Osteoblast (primary cell): ENCODE measurements around the gene BICD2. TPM values are rescaled to one million over a fixed set of nuclear protein-coding genes. Genes with fewer than 3 reads are reported as not detected.
A peak's percentile ranks its signal among the peaks of the same experiment; 100 is the strongest.

Source experiments
- DNase-seq: peaks from one replicate; pipeline ENCODE4 v3.0.0; 2011; ENCODE audit warnings: low spot score, mixed read lengths; ENCODE audit not compliant: insufficient read length; ENCODE audit errors: missing footprints
- H2AFZ ChIP-seq: 2 replicates; pipeline ENCODE4 v1.6.0; 2011; ENCODE audit warnings: mild to moderate bottlenecking, low read length
- H3K27ac ChIP-seq: 2 replicates; pipeline ENCODE4 v1.5.1; 2011; ENCODE audit warnings: mild to moderate bottlenecking, low read depth, low read length, moderate library complexity
- H3K27me3 ChIP-seq: 2 replicates; pipeline ENCODE4 v1.6.0; 2012; ENCODE audit warnings: mild to moderate bottlenecking, control low read depth, inconsistent platforms, low read length, moderate library complexity; ENCODE audit not compliant: insufficient read depth
- H3K36me3 ChIP-seq: 2 replicates; pipeline ENCODE4 v1.5.1; 2011; ENCODE audit warnings: mild to moderate bottlenecking, low read length, control low read depth, moderate library complexity; ENCODE audit not compliant: insufficient read depth
- H3K4me1 ChIP-seq: 2 replicates; pipeline ENCODE4 v1.5.1; 2011; ENCODE audit warnings: mild to moderate bottlenecking, low read length, control low read depth, moderate library complexity; ENCODE audit not compliant: insufficient read depth
- H3K4me2 ChIP-seq: 2 replicates; pipeline ENCODE4 v1.6.0; 2011; ENCODE audit warnings: mild to moderate bottlenecking, low read length; ENCODE audit not compliant: insufficient read depth
- H3K4me3 ChIP-seq: fragments of 200-600 bp; sonication (generic); 3 replicates; pipeline ENCODE4 v1.5.1; 2012; ENCODE audit warnings: mild to moderate bottlenecking, low read length, inconsistent platforms; ENCODE audit not compliant: insufficient read depth
- H3K79me2 ChIP-seq: 2 replicates; pipeline ENCODE4 v1.6.0; 2012; ENCODE audit warnings: mild to moderate bottlenecking, low read length, control low read depth, inconsistent platforms; ENCODE audit not compliant: insufficient read depth
- H3K9me3 ChIP-seq: 2 replicates; pipeline ENCODE4 v1.5.1; 2011; ENCODE audit warnings: low read depth, low read length, control low read depth
- H4K20me1 ChIP-seq: 2 replicates; pipeline ENCODE4 v1.6.0; 2012; ENCODE audit warnings: mild to moderate bottlenecking, low read length, control low read depth; ENCODE audit not compliant: insufficient read depth
- total RNA-seq: library from RNA; depleted of rRNA; stranded (reverse); fragments of >200 nt; gene quantifications from 2 replicates; pipeline ENCODE4 v1.2.3, GENCODE V29; 2012
- TF ChIP-seq, protein P1 (sequence below): IDR thresholded peaks from 2 replicates; pipeline ENCODE4 v1.5.1; 2011; ENCODE audit warnings: mild to moderate bottlenecking, low read depth, low read length, moderate library complexity; ENCODE audit errors: extremely low read depth

BICD2 gene
- total RNA-seq, 1 donor = 31.8 TPM

DNA sequence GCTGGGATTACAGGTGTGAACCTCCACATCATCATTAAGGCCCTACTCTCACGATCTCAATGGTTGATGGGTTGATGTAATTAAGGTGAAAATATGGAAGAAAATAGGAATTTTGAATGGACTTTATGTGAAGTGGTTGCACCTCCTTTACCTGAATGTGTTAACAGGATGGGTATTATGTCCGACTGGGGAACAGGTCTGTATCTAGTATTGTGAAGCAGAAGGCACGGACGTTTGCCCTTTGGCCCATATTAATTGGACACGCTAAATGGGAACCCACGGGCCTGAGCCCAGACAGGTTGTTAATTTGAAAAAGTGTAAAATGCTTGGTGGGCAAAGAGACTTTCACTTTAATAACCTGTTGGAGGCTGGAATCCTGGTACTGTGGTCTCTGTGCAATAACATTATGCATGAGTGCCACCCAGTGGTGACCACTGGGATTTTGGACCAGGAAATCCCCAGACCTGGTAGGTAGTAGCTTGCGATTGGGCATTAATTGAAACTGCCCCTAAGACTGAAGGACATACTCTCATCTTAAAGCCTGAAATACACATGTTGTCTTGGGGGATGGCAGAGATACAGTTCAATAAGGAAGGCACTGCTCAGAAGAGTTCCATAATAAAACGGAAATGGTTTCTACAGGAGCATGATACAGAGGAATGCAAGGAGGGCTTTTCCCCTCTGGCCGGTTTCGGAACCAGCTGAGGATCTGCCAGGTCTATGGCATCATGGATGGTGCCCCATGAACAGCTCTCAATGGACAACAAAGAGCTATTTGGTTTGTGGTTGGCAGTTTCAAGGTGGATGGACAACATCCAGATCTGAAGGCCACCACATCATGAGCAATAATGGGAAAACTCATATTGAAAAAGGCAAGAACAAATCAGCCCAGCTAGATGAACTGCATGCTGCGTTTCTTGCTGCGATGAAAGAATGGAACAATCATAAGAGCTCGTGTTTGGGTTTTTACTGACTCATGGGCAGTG, 26.2 kb upstream of the BICD2 start:
- H3K27ac ChIP-seq = no peak overlapping the region
- H3K4me3 ChIP-seq = peak overlapping the region; percentile 23
- no peaks in the 10 kb centered on the region for H3K36me3 ChIP-seq
- peaks cover 15% of the 10 kb centered on the region for H3K27me3 ChIP-seq
- H2AFZ ChIP-seq = peak overlapping the region; percentile 35
- no peaks in the 10 kb centered on the region for H3K9me3 ChIP-seq
- TF ChIP-seq, protein P1, sequence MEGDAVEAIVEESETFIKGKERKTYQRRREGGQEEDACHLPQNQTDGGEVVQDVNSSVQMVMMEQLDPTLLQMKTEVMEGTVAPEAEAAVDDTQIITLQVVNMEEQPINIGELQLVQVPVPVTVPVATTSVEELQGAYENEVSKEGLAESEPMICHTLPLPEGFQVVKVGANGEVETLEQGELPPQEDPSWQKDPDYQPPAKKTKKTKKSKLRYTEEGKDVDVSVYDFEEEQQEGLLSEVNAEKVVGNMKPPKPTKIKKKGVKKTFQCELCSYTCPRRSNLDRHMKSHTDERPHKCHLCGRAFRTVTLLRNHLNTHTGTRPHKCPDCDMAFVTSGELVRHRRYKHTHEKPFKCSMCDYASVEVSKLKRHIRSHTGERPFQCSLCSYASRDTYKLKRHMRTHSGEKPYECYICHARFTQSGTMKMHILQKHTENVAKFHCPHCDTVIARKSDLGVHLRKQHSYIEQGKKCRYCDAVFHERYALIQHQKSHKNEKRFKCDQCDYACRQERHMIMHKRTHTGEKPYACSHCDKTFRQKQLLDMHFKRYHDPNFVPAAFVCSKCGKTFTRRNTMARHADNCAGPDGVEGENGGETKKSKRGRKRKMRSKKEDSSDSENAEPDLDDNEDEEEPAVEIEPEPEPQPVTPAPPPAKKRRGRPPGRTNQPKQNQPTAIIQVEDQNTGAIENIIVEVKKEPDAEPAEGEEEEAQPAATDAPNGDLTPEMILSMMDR = peak; percentile 88
- no peaks in the 10 kb centered on the region for H3K4me1 ChIP-seq
- H4K20me1 ChIP-seq = no peaks in the 10 kb centered on the region
- H3K79me2 ChIP-seq = no peaks in the 10 kb centered on the region
- H3K4me2 ChIP-seq = peak overlapping the region; percentile 56
- DNase-seq = peak; percentile 89

DNA sequence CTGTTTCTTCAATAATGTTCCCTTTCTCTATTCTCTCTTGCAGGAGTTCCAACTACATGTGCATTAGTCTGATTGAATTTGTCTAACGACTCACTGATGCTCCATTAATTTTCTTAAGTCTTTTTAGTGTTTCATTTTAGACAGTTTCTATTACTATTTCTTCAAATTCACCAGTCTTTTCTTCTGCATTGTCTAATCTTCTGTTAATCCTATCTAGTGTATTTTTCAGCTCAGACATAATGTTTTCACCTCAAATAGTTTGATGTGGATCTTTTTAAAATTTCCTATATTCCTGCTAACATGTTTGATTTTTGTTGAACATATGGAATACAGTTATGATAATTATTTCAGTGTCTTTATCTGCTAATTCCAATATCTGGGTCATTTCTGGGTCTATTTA, 21.7 kb upstream of the BICD2 start:
- Histone ChIP-seq H3K27me3 (peaks cover 12% of the 10 kb centered on the region), H3K4me1 (no peaks in the 10 kb centered on the region), H4K20me1 (no peaks in the 10 kb centered on the region), H3K4me2 (no peak overlapping the region), H3K36me3 (no peaks in the 10 kb centered on the region), H3K79me2 (no peaks in the 10 kb centered on the region), H3K9me3 (no peaks in the 10 kb centered on the region), H3K27ac (no peak overlapping the region), H3K4me3 (no peak overlapping the region), H2AFZ (no peak overlapping the region)
- no peak for DNase-seq
- TF ChIP-seq, protein P1 = no peak

DNA sequence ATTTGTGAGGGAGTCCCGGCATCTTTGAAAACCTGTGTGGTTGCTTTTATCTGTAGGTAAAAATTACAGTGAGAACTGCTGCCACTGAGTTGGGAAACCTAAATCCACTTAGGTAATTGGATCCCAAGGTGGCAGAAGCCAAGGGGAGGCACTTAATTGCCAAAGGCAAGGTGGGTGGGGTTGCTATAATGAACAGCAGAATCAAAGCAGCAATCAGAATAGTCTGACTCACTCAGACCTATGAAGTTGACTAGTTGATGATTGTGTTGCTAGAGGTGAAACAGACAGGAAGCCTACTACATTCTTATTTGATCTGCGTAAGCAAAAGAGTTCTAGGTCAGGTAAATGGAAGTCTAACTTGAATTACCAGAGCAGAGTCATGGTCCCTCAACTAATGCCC, 17.3 kb upstream of the BICD2 start:
- no peak overlapping the region for H3K4me3 ChIP-seq
- no peaks in the 10 kb centered on the region for H3K36me3 ChIP-seq
- H3K79me2 ChIP-seq = no peaks in the 10 kb centered on the region
- TF ChIP-seq, protein P1 = no peak
- no peaks in the 10 kb centered on the region for H3K4me1 ChIP-seq
- no peaks in the 10 kb centered on the region for H4K20me1 ChIP-seq
- peaks cover 15% of the 10 kb centered on the region for H3K27me3 ChIP-seq
- H2AFZ ChIP-seq = no peak overlapping the region
- DNase-seq = no peak
- H3K9me3 ChIP-seq = peaks cover 2% of the 10 kb centered on the region
- H3K27ac ChIP-seq = no peak overlapping the region
- no peak overlapping the region for H3K4me2 ChIP-seq

DNA sequence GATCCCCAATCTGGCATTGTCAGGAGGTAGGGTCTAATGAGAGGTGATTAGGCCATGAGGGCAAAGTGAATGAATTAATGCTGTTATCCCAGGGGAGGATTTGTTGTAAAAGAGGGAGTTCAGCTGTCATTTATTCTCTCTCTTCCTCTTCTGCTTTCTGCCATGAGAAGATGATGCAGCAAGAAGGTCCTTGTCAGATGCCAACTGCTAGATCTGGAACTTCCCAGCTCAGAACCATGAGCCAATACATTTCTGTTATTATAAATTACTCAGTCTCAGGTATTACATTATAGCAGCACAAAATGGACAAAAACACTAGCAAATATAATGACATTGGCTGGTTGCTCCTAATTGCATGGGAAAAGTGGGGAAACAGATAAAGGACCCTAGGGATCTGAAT, 15.6 kb upstream of the BICD2 start:
- no peak overlapping the region for H3K27ac ChIP-seq
- no peaks in the 10 kb centered on the region for H3K36me3 ChIP-seq
- TF ChIP-seq, protein P1 = no peak
- H4K20me1 ChIP-seq = no peaks in the 10 kb centered on the region
- H3K27me3 ChIP-seq = peaks cover 12% of the 10 kb centered on the region
- no peak overlapping the region for H3K4me3 ChIP-seq
- DNase-seq = no peak
- no peaks in the 10 kb centered on the region for H3K4me1 ChIP-seq
- H3K4me2 ChIP-seq = no peak overlapping the region
- H3K79me2 ChIP-seq = no peaks in the 10 kb centered on the region
- H3K9me3 ChIP-seq = peaks cover 2% of the 10 kb centered on the region
- no peak overlapping the region for H2AFZ ChIP-seq
